Ecto neural progenitor cell (in vitro differentiated cells): ENCODE results near the gene TBC1D22A.

Source experiments
- DNase-seq: peaks from one replicate; pipeline ENCODE4 v3.0.0-alpha.2; 2018; ENCODE audit warnings: low spot score

TBC1D22A gene

GRCh38 chr22:47200273-47201051 lies 438.0 kb downstream of the TBC1D22A start:
- peak; percentile 40 for DNase-seq

GRCh38 chr22:47201186-47201995 lies 438.9 kb downstream of the TBC1D22A start:
- peak; percentile 16 for DNase-seq

GRCh38 chr22:47201996-47202818 lies 439.8 kb downstream of the TBC1D22A start:
- DNase-seq: peak; percentile 37

GRCh38 chr22:47202819-47203553 lies 440.5 kb downstream of the TBC1D22A start:
- DNase-seq: peak; percentile 23

- DNase-seq: peak; percentile 23
Measured at GRCh38 chr22:47203554-47203991, 441.1 kb downstream of the TBC1D22A start.

- peak; percentile 32 for DNase-seq
Measured at GRCh38 chr22:47204002-47204979, 441.8 kb downstream of the TBC1D22A start.

- DNase-seq: peak; percentile 31
Measured at GRCh38 chr22:47205081-47205491, 442.6 kb downstream of the TBC1D22A start.

- no peak for DNase-seq
Measured at GRCh38 chr22:47205554-47205953, 443.1 kb downstream of the TBC1D22A start.

- DNase-seq: peak; percentile 8
Measured at GRCh38 chr22:47206164-47206563, 443.7 kb downstream of the TBC1D22A start.

GRCh38 chr22:47206666-47207218 lies 444.3 kb downstream of the TBC1D22A start:
- peak; percentile 17 for DNase-seq

GRCh38 chr22:47207387-47207786 lies 444.9 kb downstream of the TBC1D22A start:
- DNase-seq: peak; percentile 18

GRCh38 chr22:47207846-47208554 lies 445.6 kb downstream of the TBC1D22A start:
- DNase-seq: peak; percentile 29

- DNase-seq: no peak
Measured at GRCh38 chr22:47208630-47209029, 446.2 kb downstream of the TBC1D22A start.

GRCh38 chr22:47209040-47209514 lies 446.6 kb downstream of the TBC1D22A start:
- DNase-seq: peak; percentile 16

GRCh38 chr22:47209547-47210023 lies 447.1 kb downstream of the TBC1D22A start:
- peak; percentile 10 for DNase-seq

- no peak for DNase-seq
Measured at GRCh38 chr22:47210112-47210657, 447.7 kb downstream of the TBC1D22A start.

GRCh38 chr22:47210686-47211085 lies 448.2 kb downstream of the TBC1D22A start:
- DNase-seq: peak; percentile 8

GRCh38 chr22:47213571-47214230 lies 451.3 kb downstream of the TBC1D22A start:
- DNase-seq: peak; percentile 43
